ENCODE measurements around the gene ZNF829.

The ZNF829 gene

DNA sequence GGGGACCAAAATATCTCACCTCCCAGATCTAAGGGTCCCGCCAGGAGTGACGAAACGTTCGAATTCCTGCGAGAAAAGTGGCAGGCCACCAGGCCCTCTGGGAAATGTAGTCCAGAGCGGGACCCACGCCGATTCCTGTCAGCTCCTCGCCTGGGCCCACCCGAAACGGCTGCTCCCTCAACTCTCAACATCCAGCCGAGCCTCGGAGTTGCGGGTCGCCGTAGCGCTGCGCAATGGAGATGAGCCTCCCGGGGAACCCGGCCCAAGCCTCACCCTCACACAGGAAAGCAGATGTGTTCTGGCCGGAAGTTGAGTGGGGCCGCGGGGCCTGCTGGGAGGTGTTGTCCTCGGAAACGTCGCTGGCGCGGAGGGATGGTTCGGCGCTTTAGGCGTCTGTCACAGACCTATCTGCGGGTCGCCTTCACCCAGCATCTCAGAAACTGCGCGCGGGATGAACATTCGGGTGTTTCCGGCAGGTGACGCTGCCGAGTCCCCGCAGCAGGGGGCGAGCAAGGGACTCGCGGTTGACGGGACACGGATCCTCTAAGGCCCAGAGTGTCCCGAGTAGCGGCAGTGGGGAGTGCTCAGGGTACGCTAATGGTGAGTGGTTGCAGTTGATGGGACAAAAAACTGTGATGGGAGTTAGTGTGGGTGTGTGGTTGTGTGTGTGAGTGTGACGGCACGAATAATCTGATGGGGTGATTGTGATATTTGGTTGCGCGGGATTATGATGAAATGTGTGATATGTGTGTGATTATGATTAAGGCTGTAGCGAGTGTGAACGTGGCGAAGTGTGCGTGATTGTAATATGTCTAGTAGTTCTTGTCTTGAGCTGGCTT, at the start of gene ZNF829, which contains the start of gene ZNF568:
ZNF829 (minus strand) TSS at position 300 of the 839 bp plus-strand sequence. CDS start 1,124 bp downstream, outside the sequence.
ZNF568 (plus strand) TSS at position 341 of the 839 bp plus-strand sequence. CDS start 6,439 bp downstream, outside the sequence.
- DNase-seq: peak; percentile 93

DNA sequence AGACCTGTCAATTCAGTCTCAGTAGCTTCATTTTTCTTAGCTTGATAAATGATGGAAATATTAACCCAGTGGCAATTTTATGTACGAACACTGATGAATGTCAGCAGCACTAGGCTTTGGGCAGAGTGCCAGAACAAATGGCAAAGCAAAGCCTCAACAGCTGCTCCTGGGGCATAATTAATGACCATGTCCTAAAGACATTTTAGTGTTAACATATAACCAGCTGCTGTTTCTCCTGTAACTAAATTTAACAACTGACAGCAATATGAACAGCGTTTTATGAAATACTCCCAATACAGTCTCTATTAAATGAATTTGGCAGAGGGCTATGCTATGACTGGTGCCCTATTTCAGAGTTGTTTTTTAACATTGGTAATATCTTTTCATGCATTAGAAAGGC, 47.2 kb upstream of the ZNF829 start:
- no peak for DNase-seq

DNA sequence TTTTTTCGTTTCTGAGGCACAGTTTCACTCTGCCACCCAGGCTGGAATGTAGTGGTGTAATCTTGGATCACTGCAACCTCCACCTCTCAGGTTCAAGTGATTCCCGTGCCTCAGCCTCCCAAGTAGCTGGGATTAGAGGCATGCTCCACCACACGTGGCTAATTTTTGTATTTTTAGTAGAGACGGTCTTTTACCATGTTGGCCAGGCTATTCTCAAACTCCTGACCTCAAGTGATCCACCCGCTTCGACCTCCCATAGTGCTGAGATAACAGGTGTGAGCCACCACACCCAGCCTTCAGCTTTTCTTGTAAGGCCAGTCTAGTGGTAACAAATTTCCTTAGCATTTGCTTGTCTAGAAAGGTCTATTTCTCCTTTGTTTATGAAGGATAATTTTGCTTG, 46.3 kb upstream of the ZNF829 start:
- no peak for DNase-seq

DNA sequence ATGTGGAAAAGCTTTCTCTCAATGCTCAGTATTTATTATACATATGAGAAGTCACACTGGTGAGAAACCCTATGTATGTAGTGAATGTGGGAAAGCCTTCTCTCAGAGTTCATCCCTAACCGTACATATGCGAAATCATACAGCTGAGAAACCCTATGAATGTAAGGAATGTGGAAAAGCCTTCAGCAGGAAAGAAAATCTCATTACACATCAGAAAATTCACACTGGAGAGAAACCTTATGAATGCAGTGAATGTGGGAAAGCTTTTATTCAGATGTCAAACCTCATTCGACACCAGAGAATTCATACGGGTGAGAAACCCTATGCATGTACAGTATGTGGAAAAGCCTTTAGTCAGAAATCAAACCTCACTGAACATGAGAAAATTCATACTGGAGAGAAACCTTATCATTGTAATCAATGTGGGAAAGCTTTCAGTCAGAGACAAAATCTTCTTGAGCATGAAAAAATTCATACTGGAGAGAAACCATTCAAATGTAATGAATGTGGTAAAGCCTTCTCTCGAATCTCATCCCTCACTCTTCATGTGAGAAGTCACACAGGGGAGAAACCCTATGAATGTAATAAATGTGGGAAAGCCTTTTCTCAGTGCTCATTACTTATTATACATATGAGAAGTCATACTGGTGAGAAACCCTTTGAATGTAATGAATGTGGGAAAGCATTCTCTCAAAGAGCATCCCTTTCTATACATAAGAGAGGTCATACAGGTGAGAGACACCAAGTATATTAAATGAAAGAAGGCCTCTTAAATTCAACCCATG, 34.4 kb upstream of the ZNF829 start:
- no peak for DNase-seq

DNA sequence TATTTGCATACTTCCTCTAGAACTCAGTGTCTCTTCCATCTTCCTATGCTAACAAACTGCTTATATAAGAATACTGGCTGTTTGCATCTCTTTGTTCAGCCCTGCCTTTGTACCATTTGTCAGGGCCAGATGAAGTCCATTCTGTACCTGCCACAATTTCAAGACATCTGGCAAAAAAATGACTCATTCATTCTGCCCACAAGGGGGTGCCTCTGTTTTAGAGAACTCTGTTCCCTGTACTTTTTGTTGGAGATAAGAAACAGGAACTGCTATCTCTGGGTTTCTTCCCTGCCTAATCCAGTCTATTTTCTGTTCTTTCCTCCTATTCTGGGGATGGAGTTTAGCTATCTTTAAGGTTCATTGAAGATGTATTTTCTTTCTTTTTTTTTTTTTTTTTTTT, 23.1 kb upstream of the ZNF829 start:
- no peak for DNase-seq

DNA sequence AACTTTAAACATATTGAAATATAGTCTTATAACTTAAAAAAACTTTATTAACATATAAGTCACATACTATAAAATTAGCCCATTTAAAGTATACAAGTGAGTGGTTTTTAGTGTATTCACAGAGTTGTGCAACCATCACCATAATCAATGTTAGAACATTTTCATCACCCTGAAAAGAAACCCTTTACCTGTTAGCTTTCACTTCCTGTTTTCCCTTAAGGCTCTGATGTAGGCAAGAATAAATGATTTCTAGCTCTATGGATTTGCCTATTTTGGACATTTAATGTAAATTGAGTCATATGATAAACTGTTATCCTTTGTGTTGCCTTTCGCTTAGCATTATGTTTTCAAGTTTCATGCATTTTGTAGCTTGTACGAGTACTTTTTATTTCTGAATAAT, 15.6 kb upstream of the ZNF829 start:
- DNase-seq: no peak

DNA sequence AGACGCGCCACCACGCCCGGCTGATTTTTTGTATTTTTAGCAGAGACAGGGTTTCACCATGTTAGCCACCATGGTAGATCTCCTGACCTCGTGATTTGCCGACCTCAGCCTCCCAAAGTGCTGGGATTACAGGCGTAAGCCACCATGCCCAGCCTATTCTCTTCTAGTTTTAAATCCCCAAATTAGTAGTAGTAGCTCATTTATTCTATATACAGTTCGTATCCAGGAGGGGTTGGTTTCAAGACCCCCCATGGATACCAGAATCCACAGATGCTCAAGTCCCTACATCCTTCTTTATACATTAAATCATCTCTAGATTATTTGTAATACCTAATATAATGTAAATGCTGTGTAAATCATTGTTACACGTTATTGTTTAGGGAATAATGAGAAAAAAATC, 2.0 kb upstream of the ZNF829 start:
- no peak for DNase-seq

DNA sequence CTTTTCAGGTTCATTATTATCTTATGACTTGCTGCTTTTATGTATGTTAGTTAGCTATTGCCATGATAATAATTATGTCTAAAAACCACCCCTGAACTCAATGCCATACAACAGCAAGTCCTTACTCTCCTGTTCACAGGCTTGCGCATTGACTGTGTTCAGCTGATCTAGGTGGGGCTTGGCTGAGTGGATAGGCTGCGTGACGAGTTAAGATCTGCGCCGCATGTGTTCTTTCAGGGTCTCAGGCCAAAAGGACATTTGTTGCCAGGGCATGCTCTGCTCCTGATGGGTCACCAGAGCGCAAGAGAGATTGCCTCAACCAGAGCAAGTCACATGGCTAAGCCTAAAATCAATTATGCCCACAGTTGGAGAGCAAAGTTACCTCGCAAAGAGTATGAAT, 900 bp upstream of the ZNF829 start:
- no peak for DNase-seq

DNA sequence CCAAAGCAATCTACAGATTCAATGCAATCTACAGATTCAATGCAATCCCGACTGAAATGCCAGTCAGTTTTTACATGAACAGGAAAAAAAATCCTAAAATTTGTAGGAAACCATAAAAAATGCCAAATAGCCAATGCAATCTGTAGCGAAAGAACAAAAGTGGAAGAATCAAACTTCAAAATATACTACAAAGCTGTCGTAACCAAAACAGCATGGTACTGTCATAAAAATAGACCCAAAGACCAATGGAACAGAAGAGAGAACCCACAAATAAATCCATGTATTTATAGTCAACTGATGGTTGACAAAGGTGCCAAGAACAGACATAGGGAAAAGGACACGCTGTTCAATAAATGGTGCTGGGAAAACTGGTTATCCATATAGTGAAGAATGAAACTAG, 17.7 kb downstream of the ZNF829 start:
- no peak for DNase-seq

DNA sequence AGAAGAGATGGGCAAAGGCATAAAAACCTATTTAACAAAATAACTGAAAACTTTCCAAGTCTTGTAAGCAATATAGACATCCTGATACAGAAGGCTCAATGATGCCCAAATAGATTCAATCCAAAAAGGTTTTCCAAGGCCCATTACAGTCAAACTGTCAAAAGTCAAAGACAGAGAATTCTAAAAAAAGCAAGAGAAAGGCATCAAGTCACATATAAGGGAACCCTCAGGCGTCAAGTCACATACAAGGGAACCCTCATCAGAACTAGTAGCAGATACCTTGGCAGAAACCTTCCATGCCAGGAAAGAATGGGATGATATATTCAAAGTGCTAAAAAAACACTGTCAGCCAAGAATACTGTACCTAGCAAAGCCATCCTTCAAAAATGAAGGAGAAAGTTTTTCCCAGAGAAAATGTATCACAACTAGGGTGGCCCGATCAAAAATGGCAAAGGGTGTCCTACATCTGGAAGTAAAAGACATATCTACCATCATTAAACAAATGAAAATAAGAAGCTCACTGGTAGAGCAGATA, 21.2 kb downstream of the ZNF829 start:
- no peak for DNase-seq

DNA sequence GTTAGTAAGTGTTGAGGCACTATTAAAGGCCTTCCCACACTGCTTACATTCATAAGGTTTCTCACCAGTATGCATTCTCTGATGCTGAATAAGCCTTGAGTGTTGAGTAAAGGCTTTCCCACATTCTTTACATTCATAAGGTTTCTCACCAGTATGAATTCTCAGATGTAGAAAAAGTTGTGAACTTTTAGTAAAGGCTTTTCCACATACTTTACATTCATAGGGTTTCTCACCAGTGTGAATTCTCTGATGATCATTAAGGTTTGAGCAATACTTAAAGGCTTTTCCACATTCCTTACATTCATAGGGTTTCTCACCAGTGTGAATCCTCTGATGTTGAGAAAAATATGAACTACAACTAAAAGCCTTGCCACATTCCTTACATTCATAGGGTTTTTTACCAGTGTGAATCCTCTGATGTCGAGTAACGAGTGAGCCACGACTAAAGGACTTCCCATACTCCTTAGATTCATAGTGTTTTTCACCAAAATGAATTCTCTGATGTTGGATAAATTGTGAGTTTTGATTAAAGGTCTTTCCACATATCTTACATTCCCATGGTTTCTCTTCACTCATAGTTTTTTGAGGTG, 24.2 kb downstream of the ZNF829 start:
- DNase-seq: no peak

DNA sequence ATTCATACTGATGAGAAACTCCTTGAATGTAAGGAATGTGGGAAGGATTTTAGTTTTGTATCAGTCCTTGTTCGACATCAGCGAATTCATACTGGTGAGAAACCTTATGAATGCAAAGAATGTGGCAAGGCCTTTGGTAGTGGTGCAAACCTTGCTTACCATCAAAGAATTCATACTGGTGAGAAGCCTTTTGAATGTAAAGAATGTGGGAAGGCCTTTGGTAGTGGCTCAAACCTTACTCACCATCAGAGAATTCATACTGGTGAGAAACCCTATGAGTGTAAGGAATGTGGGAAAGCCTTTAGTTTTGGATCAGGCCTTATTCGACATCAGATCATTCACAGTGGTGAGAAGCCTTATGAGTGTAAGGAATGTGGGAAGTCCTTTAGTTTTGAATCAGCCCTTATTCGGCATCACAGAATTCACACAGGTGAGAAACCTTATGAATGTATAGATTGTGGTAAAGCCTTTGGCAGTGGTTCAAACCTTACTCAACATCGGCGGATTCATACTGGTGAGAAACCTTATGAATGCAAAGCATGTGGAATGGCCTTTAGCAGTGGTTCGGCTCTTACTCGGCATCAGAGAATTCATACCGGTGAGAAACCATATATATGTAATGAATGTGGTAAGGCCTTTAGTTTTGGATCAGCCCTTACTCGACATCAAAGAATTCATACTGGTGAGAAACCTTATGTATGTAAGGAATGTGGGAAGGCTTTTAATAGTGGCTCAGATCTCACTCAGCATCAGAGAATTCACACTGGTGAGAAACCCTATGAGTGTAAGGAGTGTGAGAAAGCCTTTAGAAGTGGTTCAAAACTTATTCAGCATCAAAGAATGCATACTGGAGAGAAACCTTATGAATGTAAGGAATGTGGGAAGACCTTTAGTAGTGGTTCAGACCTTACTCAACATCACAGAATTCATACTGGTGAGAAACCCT, 38.8 kb downstream of the ZNF829 start:
- DNase-seq: no peak

DNA sequence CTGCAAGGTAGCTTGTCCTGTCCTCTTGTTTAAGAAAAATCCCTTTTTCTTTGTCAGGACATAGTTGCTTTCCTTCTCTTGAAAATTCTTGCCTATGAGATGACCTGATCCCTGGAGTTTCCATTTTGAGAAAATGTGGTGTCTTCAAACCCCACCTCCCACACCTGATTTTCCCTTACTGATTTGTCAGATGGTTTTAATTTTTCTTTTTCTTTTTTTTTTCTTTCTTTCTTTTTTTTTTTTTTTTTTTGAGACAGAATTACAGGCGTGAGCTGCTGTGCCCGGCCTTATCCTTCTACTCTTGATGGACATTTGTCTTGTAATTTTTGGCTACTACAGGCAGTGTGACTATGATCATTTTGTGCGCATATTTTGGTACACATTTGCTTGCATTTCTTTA, 64.2 kb downstream of the ZNF829 start:
- no peak for DNase-seq

DNA sequence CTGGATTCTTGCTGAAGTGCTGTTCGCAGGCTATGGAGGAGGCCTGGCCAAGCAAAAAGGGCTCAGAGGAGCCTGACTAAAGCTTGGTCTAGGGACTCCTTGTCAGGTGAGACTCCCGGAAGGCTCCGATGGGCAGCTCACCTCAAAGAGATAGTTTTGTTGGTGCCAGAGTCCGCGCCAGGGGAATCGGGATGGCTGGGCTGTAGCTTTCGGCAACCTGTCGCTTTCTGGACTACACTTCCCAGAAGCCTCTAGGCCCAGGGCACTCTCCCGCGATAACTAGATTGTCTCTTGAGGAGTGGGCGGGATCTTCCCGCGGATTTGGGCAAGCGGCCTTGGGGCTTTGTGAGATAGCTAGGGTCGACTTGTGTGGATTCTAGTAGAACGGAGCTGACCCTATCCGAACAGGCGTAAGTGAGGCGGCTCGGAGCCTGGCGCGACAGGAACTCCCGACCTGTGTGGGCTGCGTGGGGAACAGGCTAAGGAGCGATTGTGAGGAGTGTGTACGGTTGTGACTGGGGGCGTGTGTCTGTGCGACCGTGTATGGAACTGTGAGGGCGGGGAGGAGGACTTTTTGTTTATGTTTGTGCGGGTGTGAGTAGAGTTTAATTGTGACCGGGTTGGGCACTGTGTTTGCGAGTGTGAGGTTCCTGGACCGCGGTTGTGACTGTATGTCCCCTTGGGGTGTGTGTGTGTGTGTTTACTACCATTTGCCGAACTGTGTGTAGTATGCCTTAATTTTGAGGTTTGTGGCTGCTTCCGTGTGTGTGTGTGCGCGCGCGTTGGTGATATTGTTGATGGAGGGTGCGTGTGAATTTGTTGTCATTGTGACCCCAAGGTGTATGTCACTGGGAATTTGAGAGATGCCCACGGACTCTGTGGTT, 65.3 kb downstream of the ZNF829 start, which contains the start of gene ZNF345:
ZNF345 (plus strand) TSS at position 318 of the 884 bp plus-strand sequence. CDS start 25,955 bp downstream, outside the sequence.
- peak; percentile 93 for DNase-seq

DNA sequence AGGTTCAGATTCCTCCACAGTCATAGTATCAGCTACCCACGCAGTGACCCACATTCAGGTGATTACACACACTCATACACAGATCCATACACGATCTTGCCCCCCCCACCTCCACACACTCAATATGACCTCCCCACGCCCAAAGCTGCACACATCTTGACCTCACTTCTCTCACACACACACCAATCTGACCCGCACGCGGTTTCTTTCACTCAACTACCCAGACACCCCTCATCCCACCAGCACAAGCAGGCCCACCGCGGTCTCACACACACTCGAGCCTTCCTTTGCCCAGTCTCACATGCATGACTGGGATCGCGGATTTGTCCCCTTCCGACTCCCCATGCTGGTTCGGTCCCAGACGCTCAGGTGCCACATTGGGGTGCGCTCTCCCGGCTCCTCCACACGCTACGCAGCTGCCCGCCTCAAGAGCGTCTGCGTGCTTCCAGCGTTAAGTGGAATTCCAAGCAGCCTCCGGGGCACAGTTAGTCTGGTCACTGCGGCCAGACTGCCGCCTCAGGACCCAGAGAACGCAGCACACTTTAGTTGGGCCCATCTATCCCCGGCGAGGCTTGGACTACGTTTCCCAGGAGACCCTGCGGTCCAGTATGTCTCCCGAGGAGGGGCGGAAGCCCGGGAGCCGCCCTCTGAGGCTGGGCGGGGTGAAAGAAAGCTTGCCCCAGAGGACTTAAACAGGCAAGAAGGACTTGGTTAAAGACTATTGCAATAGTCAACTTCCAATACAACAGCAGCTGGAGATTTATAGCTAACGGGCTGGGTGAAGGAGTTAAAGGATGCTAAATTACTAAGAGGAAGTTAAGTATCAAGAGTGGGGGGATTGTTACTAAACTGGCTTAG, 66.2 kb downstream of the ZNF829 start:
- peak; percentile 92 for DNase-seq

DNA sequence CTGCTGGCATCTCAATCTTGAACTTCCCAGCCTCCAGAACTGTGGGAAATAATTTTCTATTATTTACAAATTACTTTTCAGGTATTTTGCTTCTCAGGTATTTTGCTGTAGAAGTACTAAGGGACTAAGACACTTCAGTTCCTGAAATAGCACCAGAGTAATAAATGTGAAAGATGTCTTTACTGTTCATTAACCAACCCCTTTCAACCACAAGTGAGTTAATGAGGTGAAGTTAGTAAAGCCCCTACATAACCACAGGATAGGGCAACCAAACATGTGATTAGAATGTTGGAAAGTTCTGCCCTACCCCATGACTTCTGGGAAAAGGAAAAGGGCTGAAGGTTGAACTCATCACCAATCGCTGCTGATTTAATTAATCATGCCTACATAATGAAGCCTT, 68.1 kb downstream of the ZNF829 start:
- no peak for DNase-seq

DNA sequence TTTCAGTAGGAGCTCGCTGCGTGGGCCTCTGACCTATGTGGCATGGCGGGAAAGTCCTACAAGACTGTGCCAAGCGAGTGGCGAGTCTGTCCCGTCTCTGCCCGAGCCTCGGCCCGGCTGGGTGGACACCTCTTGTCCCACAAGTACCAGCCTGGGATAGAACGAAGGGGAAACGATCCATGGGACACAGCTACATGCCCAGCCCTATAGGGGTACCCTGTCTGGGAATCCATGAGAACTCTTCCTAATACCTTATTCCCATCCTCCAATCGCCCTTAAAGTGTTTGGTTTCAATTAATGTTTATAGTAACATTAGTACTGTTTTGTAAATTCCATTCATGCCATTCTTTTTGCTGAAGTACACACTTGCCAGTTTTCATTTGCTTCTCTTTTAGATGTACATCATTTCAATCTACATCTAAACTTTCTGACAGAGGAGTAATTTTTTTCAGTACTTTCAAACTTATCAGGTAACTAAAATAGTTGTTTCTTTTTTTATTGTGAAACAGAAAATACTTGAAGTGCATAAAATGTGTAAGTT, 77.2 kb downstream of the ZNF829 start:
- DNase-seq: no peak
